Central memory CD8-positive, alpha-beta T cell (primary cell): ENCODE data around the gene METRN.

ENCODE experiments used
- ATAC-seq: fragments of 150-1000 bp; cut with Tn5 transposase; replicated peaks from 2 replicates; pipeline ENCODE4 v1.10.0; 2022; ENCODE audit warnings: mild to moderate bottlenecking, moderate FRiP score, moderate number of reproducible peaks; ENCODE audit not compliant: poor library complexity, severe bottlenecking; ENCODE audit errors: extremely low read depth
- DNase-seq, 2 donors: peaks; one replicate each; pipeline ENCODE4 v3.0.0; 2021; ENCODE audit warnings: low spot score in 2 of 2
- H3K27ac Mint-ChIP-seq: one replicate; pipeline ENCODE4 v1.8.0; 2022; ENCODE audit warnings: low read depth, mild to moderate bottlenecking, moderate library complexity, mixed read lengths
- H3K27me3 Mint-ChIP-seq: one replicate; pipeline ENCODE4 v1.8.0; 2022; ENCODE audit warnings: mixed read lengths
- H3K36me3 Mint-ChIP-seq: one replicate; pipeline ENCODE4 v1.8.0; 2022; ENCODE audit warnings: mild to moderate bottlenecking, moderate library complexity, mixed read lengths; ENCODE audit not compliant: insufficient read depth
- H3K4me1 Mint-ChIP-seq: one replicate; pipeline ENCODE4 v1.8.0; 2022; ENCODE audit warnings: mixed read lengths
- H3K4me3 Mint-ChIP-seq: one replicate; pipeline ENCODE4 v1.8.0; 2022; ENCODE audit warnings: mild to moderate bottlenecking, moderate library complexity, mixed read lengths
- H3K9me3 Mint-ChIP-seq: one replicate; pipeline ENCODE4 v1.8.0; 2022; ENCODE audit warnings: mixed read lengths

The METRN gene

GRCh38 chr16:728131-728889 is 13.4 kb downstream of the METRN start:
- Mint-ChIP-seq H3K9me3 (no peaks in the 10 kb centered on the region), H3K36me3 (peaks cover 18% of the 10 kb centered on the region), H3K4me3 (peak overlapping the region; percentile 69), H3K27me3 (no peaks in the 10 kb centered on the region), H3K4me1 (no peaks in the 10 kb centered on the region), H3K27ac (no peak overlapping the region)
- DNase-seq (peak; percentile 57 to 71), ATAC-seq (peak; percentile 77)

- no peak for DNase-seq
- Mint-ChIP-seq H3K4me3 (peak overlapping the region; percentile 69), H3K9me3 (no peaks in the 10 kb centered on the region), H3K36me3 (peaks cover 18% of the 10 kb centered on the region), H3K27me3 (no peaks in the 10 kb centered on the region), H3K4me1 (no peaks in the 10 kb centered on the region), H3K27ac (no peak overlapping the region)
- ATAC-seq = no peak
These were observed 14.2 kb downstream of the METRN start for GRCh38 chr16:728890-729744.

GRCh38 chr16:729768-730665 is 15.1 kb downstream of the METRN start:
- H3K27me3 Mint-ChIP-seq = no peaks in the 10 kb centered on the region
- H3K4me3 Mint-ChIP-seq = no peak overlapping the region
- DNase-seq (no peak), ATAC-seq (no peak)
- no peaks in the 10 kb centered on the region for H3K9me3 Mint-ChIP-seq
- peaks cover under 1% of the 10 kb centered on the region for H3K4me1 Mint-ChIP-seq
- no peak overlapping the region for H3K27ac Mint-ChIP-seq
- peaks cover 20% of the 10 kb centered on the region for H3K36me3 Mint-ChIP-seq

GRCh38 chr16:730666-731509 is 16.0 kb downstream of the METRN start:
- Mint-ChIP-seq H3K4me1 (peaks cover 6% of the 10 kb centered on the region), H3K36me3 (peaks cover 22% of the 10 kb centered on the region), H3K27ac (no peak overlapping the region), H3K27me3 (no peaks in the 10 kb centered on the region), H3K9me3 (no peaks in the 10 kb centered on the region), H3K4me3 (no peak overlapping the region)
- ATAC-seq (no peak), DNase-seq (no peak)

- Mint-ChIP-seq H3K27ac (no peak overlapping the region), H3K9me3 (no peaks in the 10 kb centered on the region), H3K36me3 (peaks cover 30% of the 10 kb centered on the region), H3K27me3 (no peaks in the 10 kb centered on the region), H3K4me3 (no peak overlapping the region), H3K4me1 (peaks cover 6% of the 10 kb centered on the region)
- ATAC-seq = no peak
- DNase-seq = no peak
These were observed 17.4 kb downstream of the METRN start for GRCh38 chr16:732332-732731.

GRCh38 chr16:732936-733335 is 18.0 kb downstream of the METRN start:
- H3K4me1 Mint-ChIP-seq = peaks cover 6% of the 10 kb centered on the region
- H3K27me3 Mint-ChIP-seq = no peaks in the 10 kb centered on the region
- no peak overlapping the region for H3K4me3 Mint-ChIP-seq
- no peak for ATAC-seq
- DNase-seq = no peak
- peaks cover 30% of the 10 kb centered on the region for H3K36me3 Mint-ChIP-seq
- H3K9me3 Mint-ChIP-seq = no peaks in the 10 kb centered on the region
- H3K27ac Mint-ChIP-seq = no peak overlapping the region

- Mint-ChIP-seq H3K9me3 (no peaks in the 10 kb centered on the region), H3K27ac (no peak overlapping the region), H3K4me3 (no peak overlapping the region), H3K36me3 (peaks cover 34% of the 10 kb centered on the region), H3K4me1 (peaks cover 6% of the 10 kb centered on the region), H3K27me3 (no peaks in the 10 kb centered on the region)
- ATAC-seq = no peak
- no peak for DNase-seq
These were observed 18.7 kb downstream of the METRN start for GRCh38 chr16:733382-734207.

- H3K9me3 Mint-ChIP-seq = no peaks in the 10 kb centered on the region
- no peak for DNase-seq
- H3K4me3 Mint-ChIP-seq = no peak overlapping the region
- no peak overlapping the region for H3K27ac Mint-ChIP-seq
- no peaks in the 10 kb centered on the region for H3K27me3 Mint-ChIP-seq
- H3K36me3 Mint-ChIP-seq = peaks cover 37% of the 10 kb centered on the region
- no peak for ATAC-seq
- peaks cover 6% of the 10 kb centered on the region for H3K4me1 Mint-ChIP-seq
These were observed 19.5 kb downstream of the METRN start for GRCh38 chr16:734208-734980.

- H3K4me1 Mint-ChIP-seq = peaks cover 6% of the 10 kb centered on the region
- no peaks in the 10 kb centered on the region for H3K9me3 Mint-ChIP-seq
- no peak overlapping the region for H3K27ac Mint-ChIP-seq
- H3K4me3 Mint-ChIP-seq = no peak overlapping the region
- ATAC-seq (no peak), DNase-seq (no peak)
- H3K27me3 Mint-ChIP-seq = no peaks in the 10 kb centered on the region
- peaks cover 38% of the 10 kb centered on the region for H3K36me3 Mint-ChIP-seq
These were observed 20.3 kb downstream of the METRN start for GRCh38 chr16:734981-735881.

- H3K27ac Mint-ChIP-seq = no peak overlapping the region
- DNase-seq = no peak
- H3K36me3 Mint-ChIP-seq = peaks cover 36% of the 10 kb centered on the region
- no peak for ATAC-seq
- H3K9me3 Mint-ChIP-seq = no peaks in the 10 kb centered on the region
- H3K4me3 Mint-ChIP-seq = no peak overlapping the region
- no peaks in the 10 kb centered on the region for H3K27me3 Mint-ChIP-seq
- H3K4me1 Mint-ChIP-seq = peaks cover 6% of the 10 kb centered on the region
These were observed 21.1 kb downstream of the METRN start for GRCh38 chr16:735982-736453.
